PFSK-1 (cell line): ENCODE measurements around the gene PPM1J.

Source experiments
- FOXP2 ChIP-seq: optimal IDR thresholded peaks from 2 replicates; pipeline ENCODE3; 2011; ENCODE audit warnings: borderline replicate concordance, control low read depth, inconsistent platforms; ENCODE audit not compliant: insufficient read depth; ENCODE audit errors: extremely low read length, extremely low read depth
- POLR2AphosphoS5 ChIP-seq: IDR thresholded peaks from 2 replicates; pipeline ENCODE4 v1.6.1; 2012; ENCODE audit warnings: low read depth, mild to moderate bottlenecking, control low read depth, low read length, moderate library complexity
- SIN3A ChIP-seq: IDR thresholded peaks from 2 replicates; pipeline ENCODE4 v1.6.1; 2012; ENCODE audit warnings: mild to moderate bottlenecking, low read length, moderate library complexity, borderline replicate concordance; ENCODE audit not compliant: insufficient read depth
- TAF1 ChIP-seq: IDR thresholded peaks from 2 replicates; pipeline ENCODE4 v1.6.1; 2012; ENCODE audit warnings: low read length, control low read depth, borderline replicate concordance; ENCODE audit not compliant: insufficient read depth
- TF ChIP-seq, protein P1 (sequence below), 2 experiments: IDR thresholded peaks; 2 replicates each; pipeline versions ENCODE4 v1.6.1 to v1.8.0; 2011 to 2012; ENCODE audit warnings: low read depth in 2 of 2, low read length in 2 of 2, control low read depth in 1 of 2, inconsistent platforms in 1 of 2, mild to moderate bottlenecking in 1 of 2, moderate library complexity in 1 of 2; ENCODE audit not compliant: insufficient read depth in 1 of 2

PPM1J gene

DNA sequence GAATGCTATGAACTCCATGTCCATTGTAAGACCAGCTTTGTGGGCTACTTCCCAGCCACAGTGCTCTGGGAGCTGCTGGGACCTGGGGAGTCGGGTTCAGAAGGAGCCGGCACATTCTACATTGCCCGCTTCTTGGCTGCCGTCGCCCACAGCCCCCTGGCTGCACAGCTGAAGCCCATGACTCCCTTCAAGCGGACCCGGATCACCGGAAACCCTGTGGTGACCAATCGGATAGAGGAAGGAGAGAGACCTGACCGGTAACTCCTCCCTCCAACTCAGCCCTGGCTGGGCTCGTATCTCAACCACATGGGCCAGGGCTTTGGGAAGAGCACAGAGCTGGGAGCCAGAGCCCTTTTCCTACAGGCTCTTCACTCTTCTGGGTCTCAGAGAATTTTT, 25.3 kb downstream of the PPM1J start:
- TF ChIP-seq SIN3A (no peak), TAF1 (no peak)

DNA sequence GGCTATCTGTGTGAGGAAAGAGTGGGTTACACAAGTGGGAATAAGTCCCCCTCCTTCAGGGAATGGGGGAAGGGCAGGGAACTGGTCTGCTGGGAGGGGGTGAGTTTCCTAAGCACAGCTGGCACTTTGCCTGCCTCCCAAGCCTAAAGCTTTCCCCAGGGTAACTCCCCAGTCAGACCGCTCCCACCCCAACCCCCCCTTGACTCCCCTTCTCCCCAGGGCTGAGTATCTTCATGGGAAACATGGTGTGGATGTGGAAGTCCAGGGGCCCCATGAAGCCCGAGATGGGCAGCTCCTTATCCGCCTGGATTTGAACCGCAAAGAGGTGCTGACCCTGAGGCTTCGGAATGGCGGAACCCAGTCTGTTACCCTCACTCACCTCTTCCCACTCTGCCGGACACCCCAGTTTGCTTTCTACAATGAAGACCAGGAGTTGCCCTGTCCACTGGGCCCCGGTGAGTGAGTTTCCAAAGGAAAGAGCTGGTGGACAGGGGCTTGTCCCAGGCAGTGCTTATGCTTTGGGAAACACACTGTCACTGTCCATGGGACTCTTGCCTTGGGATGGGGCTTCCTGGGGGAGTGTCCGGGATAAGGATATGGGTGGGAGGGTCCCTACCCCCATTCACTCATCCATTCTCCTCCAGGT, 25.8 kb downstream of the PPM1J start:
- no peak for TF ChIP-seq SIN3A
- no peak for TF ChIP-seq POLR2AphosphoS5
- TF ChIP-seq TAF1 = no peak
- no peak for TF ChIP-seq FOXP2
- TF ChIP-seq, protein P1, sequence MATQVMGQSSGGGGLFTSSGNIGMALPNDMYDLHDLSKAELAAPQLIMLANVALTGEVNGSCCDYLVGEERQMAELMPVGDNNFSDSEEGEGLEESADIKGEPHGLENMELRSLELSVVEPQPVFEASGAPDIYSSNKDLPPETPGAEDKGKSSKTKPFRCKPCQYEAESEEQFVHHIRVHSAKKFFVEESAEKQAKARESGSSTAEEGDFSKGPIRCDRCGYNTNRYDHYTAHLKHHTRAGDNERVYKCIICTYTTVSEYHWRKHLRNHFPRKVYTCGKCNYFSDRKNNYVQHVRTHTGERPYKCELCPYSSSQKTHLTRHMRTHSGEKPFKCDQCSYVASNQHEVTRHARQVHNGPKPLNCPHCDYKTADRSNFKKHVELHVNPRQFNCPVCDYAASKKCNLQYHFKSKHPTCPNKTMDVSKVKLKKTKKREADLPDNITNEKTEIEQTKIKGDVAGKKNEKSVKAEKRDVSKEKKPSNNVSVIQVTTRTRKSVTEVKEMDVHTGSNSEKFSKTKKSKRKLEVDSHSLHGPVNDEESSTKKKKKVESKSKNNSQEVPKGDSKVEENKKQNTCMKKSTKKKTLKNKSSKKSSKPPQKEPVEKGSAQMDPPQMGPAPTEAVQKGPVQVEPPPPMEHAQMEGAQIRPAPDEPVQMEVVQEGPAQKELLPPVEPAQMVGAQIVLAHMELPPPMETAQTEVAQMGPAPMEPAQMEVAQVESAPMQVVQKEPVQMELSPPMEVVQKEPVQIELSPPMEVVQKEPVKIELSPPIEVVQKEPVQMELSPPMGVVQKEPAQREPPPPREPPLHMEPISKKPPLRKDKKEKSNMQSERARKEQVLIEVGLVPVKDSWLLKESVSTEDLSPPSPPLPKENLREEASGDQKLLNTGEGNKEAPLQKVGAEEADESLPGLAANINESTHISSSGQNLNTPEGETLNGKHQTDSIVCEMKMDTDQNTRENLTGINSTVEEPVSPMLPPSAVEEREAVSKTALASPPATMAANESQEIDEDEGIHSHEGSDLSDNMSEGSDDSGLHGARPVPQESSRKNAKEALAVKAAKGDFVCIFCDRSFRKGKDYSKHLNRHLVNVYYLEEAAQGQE (IDR thresholded peaks at IDR 0.05; ENCODE audit: insufficient read depth in 1 of 2, low read depth in 2 of 2, low read length in 2 of 2) = no peak

DNA sequence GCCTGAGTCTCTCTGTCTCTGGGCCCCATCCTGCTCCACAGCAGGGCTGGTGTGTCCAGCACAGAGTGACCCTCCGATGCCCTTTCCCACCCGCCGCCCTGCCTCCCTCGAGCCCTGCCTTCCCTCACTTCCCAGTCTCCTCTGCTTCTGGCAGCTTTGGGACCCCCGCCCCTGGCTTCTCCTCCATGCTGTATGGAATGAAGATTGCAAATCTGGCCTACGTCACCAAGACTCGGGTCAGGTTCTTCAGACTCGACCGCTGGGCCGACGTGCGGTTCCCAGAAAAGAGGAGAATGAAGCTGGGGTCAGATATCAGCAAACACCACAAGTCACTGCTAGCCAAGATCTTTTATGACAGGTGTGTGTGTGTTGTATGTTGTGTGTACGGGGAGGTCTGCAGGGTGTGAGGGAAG, 26.3 kb downstream of the PPM1J start:
- TF ChIP-seq FOXP2 (no peak), TAF1 (no peak)
- TF ChIP-seq, protein P1 (IDR thresholded peaks at IDR 0.05; ENCODE audit: insufficient read depth in 1 of 2, low read depth in 2 of 2, low read length in 2 of 2) = no peak

- no peak for TF ChIP-seq SIN3A
- TF ChIP-seq, protein P1 (IDR thresholded peaks at IDR 0.05; ENCODE audit: insufficient read depth in 1 of 2, low read depth in 2 of 2, low read length in 2 of 2) = no peak
- no peak for TF ChIP-seq POLR2AphosphoS5
- no peak for TF ChIP-seq FOXP2
- no peak for TF ChIP-seq TAF1
Measured at GRCh38 chr1:112687785-112688496, 27.2 kb downstream of the PPM1J start.

- TF ChIP-seq, protein P1 (IDR thresholded peaks at IDR 0.05; ENCODE audit: insufficient read depth in 1 of 2, low read depth in 2 of 2, low read length in 2 of 2) = no peak
Measured at GRCh38 chr1:112687361-112687760, 27.8 kb downstream of the PPM1J start.
